H9 (cell line): ENCODE measurements around the gene C20orf96. TPM values are rescaled to one million over a fixed set of nuclear protein-coding genes. Genes with fewer than 3 reads are reported as not detected.

Experiments used
- DNase-seq: peaks from one replicate; pipeline ENCODE4 v3.0.0-alpha.2; 2017
- H2AFZ ChIP-seq: one replicate; pipeline ENCODE4 v1.6.1; 2013; ENCODE audit warnings: mild to moderate bottlenecking, low read length, control low read depth, moderate library complexity
- H2AK5ac ChIP-seq: 2 replicates; pipeline ENCODE4 v1.6.1; 2013; ENCODE audit warnings: low read length, control low read depth, mixed read lengths; ENCODE audit not compliant: insufficient read length
- H2BK120ac ChIP-seq: one replicate; pipeline ENCODE4 v1.6.1; 2013; ENCODE audit warnings: low read depth, mild to moderate bottlenecking, low read length, control low read depth, inconsistent platforms; ENCODE audit not compliant: poor library complexity, severe bottlenecking
- H2BK12ac ChIP-seq: 2 replicates; pipeline ENCODE4 v1.6.1; 2013; ENCODE audit warnings: low read length, control low read depth, mixed read lengths, low read depth; ENCODE audit not compliant: insufficient read length
- H2BK15ac ChIP-seq: 2 replicates; pipeline ENCODE4 v1.6.1; 2013; ENCODE audit warnings: low read depth, low read length, control low read depth
- H2BK20ac ChIP-seq: one replicate; pipeline ENCODE4 v1.6.1; 2013; ENCODE audit warnings: low read depth, mild to moderate bottlenecking, low read length, control low read depth, inconsistent platforms; ENCODE audit not compliant: poor library complexity, severe bottlenecking
- H2BK5ac ChIP-seq: 2 replicates; pipeline ENCODE4 v1.6.1; 2013; ENCODE audit warnings: low read length, control low read depth, mixed read lengths; ENCODE audit not compliant: insufficient read length
- H3K14ac ChIP-seq: 2 replicates; pipeline ENCODE4 v1.6.1; 2013; ENCODE audit warnings: low read length, control low read depth; ENCODE audit not compliant: insufficient read depth
- H3K18ac ChIP-seq: 2 replicates; pipeline ENCODE4 v1.6.1; 2013; ENCODE audit warnings: low read depth, mild to moderate bottlenecking, mixed read lengths, low read length, control low read depth; ENCODE audit not compliant: insufficient read length
- H3K23ac ChIP-seq: 2 replicates; pipeline ENCODE4 v1.6.1; 2013; ENCODE audit warnings: low read length, control low read depth, mixed read lengths, low read depth; ENCODE audit not compliant: insufficient read length
- H3K23me2 ChIP-seq: 2 replicates; pipeline ENCODE4 v1.6.1; 2013; ENCODE audit warnings: low read depth, mild to moderate bottlenecking, mixed read lengths, low read length, control low read depth; ENCODE audit not compliant: insufficient read length, poor library complexity, severe bottlenecking
- H3K27ac ChIP-seq: 2 replicates; pipeline ENCODE4 v1.5.1; 2013; ENCODE audit warnings: low read length, control low read depth, mixed read lengths, low read depth; ENCODE audit not compliant: insufficient read length
- H3K27me3 ChIP-seq: 2 replicates; pipeline ENCODE4 v1.6.1; 2013; ENCODE audit warnings: low read length, control low read depth, inconsistent platforms; ENCODE audit not compliant: insufficient read depth
- H3K4ac ChIP-seq: 2 replicates; pipeline ENCODE4 v1.6.1; 2013; ENCODE audit warnings: low read depth, mild to moderate bottlenecking, control low read depth, inconsistent platforms, low read length, moderate library complexity
- H3K4me1 ChIP-seq: 2 replicates; pipeline ENCODE4 v1.6.1; 2013; ENCODE audit warnings: low read length, control low read depth, inconsistent platforms; ENCODE audit not compliant: insufficient read depth
- H3K4me2 ChIP-seq: 2 replicates; pipeline ENCODE4 v1.6.1; 2013; ENCODE audit warnings: low read length, control low read depth, mixed read lengths; ENCODE audit not compliant: insufficient read length, insufficient read depth
- H3K56ac ChIP-seq: 2 replicates; pipeline ENCODE4 v1.6.1; 2013; ENCODE audit warnings: low read depth, mild to moderate bottlenecking, mixed read lengths, low read length, control low read depth; ENCODE audit not compliant: insufficient read length
- H3K79me1 ChIP-seq: 2 replicates; pipeline ENCODE4 v1.6.1; 2013; ENCODE audit warnings: low read depth, mild to moderate bottlenecking, moderate library complexity, low read length, control low read depth, inconsistent platforms; ENCODE audit not compliant: insufficient read depth, poor library complexity, severe bottlenecking
- H3K79me2 ChIP-seq: 2 replicates; pipeline ENCODE4 v1.6.1; 2013; ENCODE audit warnings: low read length, control low read depth, inconsistent platforms; ENCODE audit not compliant: insufficient read depth
- H3K9ac ChIP-seq: 2 replicates; pipeline ENCODE4 v1.6.1; 2013; ENCODE audit warnings: low read length, control low read depth, mixed read lengths; ENCODE audit not compliant: insufficient read length; ENCODE audit errors: extremely low read depth
- H3K9me3 ChIP-seq: one replicate; pipeline ENCODE4 v1.6.1; 2013; ENCODE audit warnings: low read depth, low read length, inconsistent platforms; ENCODE audit not compliant: control insufficient read depth
- H3T11ph ChIP-seq: one replicate; pipeline ENCODE4 v1.6.1; 2013; ENCODE audit warnings: mild to moderate bottlenecking, low read length, control low read depth, inconsistent platforms
- H4K20me1 ChIP-seq: one replicate; pipeline ENCODE4 v1.6.1; 2013; ENCODE audit not compliant: control insufficient read depth, insufficient read length, insufficient read depth
- H4K5ac ChIP-seq: 2 replicates; pipeline ENCODE4 v1.6.1; 2013; ENCODE audit warnings: low read depth, mild to moderate bottlenecking, mixed read lengths, low read length, control low read depth; ENCODE audit not compliant: insufficient read length
- H4K8ac ChIP-seq: replicated peaks from 2 replicates; pipeline ENCODE4 v1.6.1; 2013; ENCODE audit warnings: low read length, control low read depth, mixed read lengths, low read depth; ENCODE audit not compliant: insufficient read length
- H4K91ac ChIP-seq: 2 replicates; pipeline ENCODE4 v1.6.1; 2013; ENCODE audit warnings: low read depth, mild to moderate bottlenecking, moderate library complexity, mixed read lengths, low read length, control low read depth; ENCODE audit not compliant: insufficient read length
- H3K27ac Mint-ChIP-seq, 3 experiments: 2 replicates in 2 of 3; 3 replicates in 1 of 3; pipeline ENCODE4 v1.8.0; 2020 to 2021; ENCODE audit warnings: mixed read lengths in 3 of 3, mild to moderate bottlenecking in 1 of 3, moderate library complexity in 1 of 3
- H3K27me3 Mint-ChIP-seq: 2 replicates; pipeline ENCODE4 v1.8.0; 2021; ENCODE audit warnings: low read depth, mild to moderate bottlenecking, moderate library complexity, mixed read lengths
- H3K36me3 Mint-ChIP-seq, 3 experiments: 2 replicates in 2 of 3; 3 replicates in 1 of 3; pipeline ENCODE4 v1.8.0; 2020 to 2021; ENCODE audit warnings: low read depth in 3 of 3, mixed read lengths in 3 of 3; ENCODE audit not compliant: insufficient read depth in 1 of 3
- H3K4me1 Mint-ChIP-seq, 2 experiments: 2 replicates each; pipeline ENCODE4 v1.8.0; 2020; ENCODE audit warnings: mixed read lengths in 2 of 2
- H3K4me3 Mint-ChIP-seq, 2 experiments: 2 replicates in 1 of 2; 3 replicates in 1 of 2; pipeline ENCODE4 v1.8.0; 2020 to 2021; ENCODE audit warnings: mild to moderate bottlenecking in 2 of 2, mixed read lengths in 2 of 2, moderate library complexity in 1 of 2
- H3K9me3 Mint-ChIP-seq, 2 experiments: 2 replicates in 1 of 2; 3 replicates in 1 of 2; pipeline ENCODE4 v1.8.0; 2020; ENCODE audit warnings: mild to moderate bottlenecking in 2 of 2, mixed read lengths in 2 of 2, moderate library complexity in 1 of 2
- WGBS: extraction: QIAGEN DNeasy Blood & Tissue Kit; methylation state at CpG from one replicate; pipeline ENCODE4 v1.1.7; 2013; ENCODE audit warnings: missing lambda C conversion rate, low lambda C conversion rate, mixed read lengths; ENCODE audit not compliant: insufficient read length; ENCODE audit errors: extremely low coverage; 5-methylcytosine and 5-hydroxymethylcytosine counted together
- total RNA-seq: library from RNA; stranded (reverse); gene quantifications from 2 replicates; pipeline ENCODE4 v1.2.1, GENCODE V29; 2021
- TF ChIP-seq, protein P1 (sequence below): fragments of 200-600 bp; sonication (generic); conservative IDR thresholded peaks from 3 replicates; pipeline ENCODE4 v1.8.0; 2021; ENCODE audit warnings: antibody characterized with exemption, mild to moderate bottlenecking

C20orf96 gene
- total RNA-seq, 1 experiment from 2014 or later = 14.5 TPM

GRCh38 chr20:294602-295001 is 4.1 kb upstream of the C20orf96 start:
- Histone ChIP-seq H2AFZ (no peak overlapping the region), H2BK12ac (no peak overlapping the region), H3K27ac (no peak overlapping the region), H2BK5ac (no peak overlapping the region), H3K23me2 (peaks cover 18% of the 10 kb centered on the region), H3K4me2 (no peak overlapping the region), H3K18ac (no peak overlapping the region), H3K4ac (no peak overlapping the region), H3K9me3 (no peaks in the 10 kb centered on the region), H4K20me1 (no peaks in the 10 kb centered on the region), H2AK5ac (no peak overlapping the region), H4K5ac (no peak overlapping the region), H3K23ac (no peak overlapping the region), H4K91ac (no peak overlapping the region), H3K27me3 (no peaks in the 10 kb centered on the region; the same call in 1 of the 2 replicates), H4K8ac (no peak overlapping the region), H3K79me1 (no peaks in the 10 kb centered on the region), H3T11ph (no peak overlapping the region), H3K4me1 (peaks cover 5% of the 10 kb centered on the region; the same call in 1 of the 2 replicates), H2BK15ac (no peak overlapping the region), H3K9ac (no peak overlapping the region), H3K56ac (no peak overlapping the region), H3K79me2 (peaks cover 16% of the 10 kb centered on the region; the same call in 1 of the 2 replicates), H3K14ac (no peak overlapping the region), H2BK120ac (no peak overlapping the region), H2BK20ac (no peak overlapping the region)
- TF ChIP-seq, protein P1, sequence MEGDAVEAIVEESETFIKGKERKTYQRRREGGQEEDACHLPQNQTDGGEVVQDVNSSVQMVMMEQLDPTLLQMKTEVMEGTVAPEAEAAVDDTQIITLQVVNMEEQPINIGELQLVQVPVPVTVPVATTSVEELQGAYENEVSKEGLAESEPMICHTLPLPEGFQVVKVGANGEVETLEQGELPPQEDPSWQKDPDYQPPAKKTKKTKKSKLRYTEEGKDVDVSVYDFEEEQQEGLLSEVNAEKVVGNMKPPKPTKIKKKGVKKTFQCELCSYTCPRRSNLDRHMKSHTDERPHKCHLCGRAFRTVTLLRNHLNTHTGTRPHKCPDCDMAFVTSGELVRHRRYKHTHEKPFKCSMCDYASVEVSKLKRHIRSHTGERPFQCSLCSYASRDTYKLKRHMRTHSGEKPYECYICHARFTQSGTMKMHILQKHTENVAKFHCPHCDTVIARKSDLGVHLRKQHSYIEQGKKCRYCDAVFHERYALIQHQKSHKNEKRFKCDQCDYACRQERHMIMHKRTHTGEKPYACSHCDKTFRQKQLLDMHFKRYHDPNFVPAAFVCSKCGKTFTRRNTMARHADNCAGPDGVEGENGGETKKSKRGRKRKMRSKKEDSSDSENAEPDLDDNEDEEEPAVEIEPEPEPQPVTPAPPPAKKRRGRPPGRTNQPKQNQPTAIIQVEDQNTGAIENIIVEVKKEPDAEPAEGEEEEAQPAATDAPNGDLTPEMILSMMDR = no peak
- peaks cover 0 to 4% of the 10 kb centered on the region in 2 experiments; a peak in 3 of 5 replicates for H3K9me3 Mint-ChIP-seq
- H3K4me3 Mint-ChIP-seq = peak overlapping the region in 1 of 2 experiments; percentile 7; a peak in 1 of 5 replicates
- H3K4me1 Mint-ChIP-seq = peaks cover 16 to 19% of the 10 kb centered on the region in 2 experiments
- no peak for DNase-seq
- no CpG with 5 or more reads among the region's 5 CpGs for WGBS
- peaks cover 34% of the 10 kb centered on the region for H3K27me3 Mint-ChIP-seq
- H3K36me3 Mint-ChIP-seq = peaks cover 4 to 14% (median 9%) of the 10 kb centered on the region in 3 experiments; a peak in 6 of 7 replicates
- no peak overlapping the region for H3K27ac Mint-ChIP-seq
